DOHH2 (cell line): Measurements from ENCODE around the gene FBXL17.

Source experiments
- H3F3A ChIP-seq: fragments of 200-600 bp; sonication (generic), shearing (Covaris generic); 2 replicates; pipeline ENCODE4 v1.6.0; 2016; ENCODE audit warnings: antibody characterized with exemption, mild to moderate bottlenecking; ENCODE audit not compliant: control insufficient read depth, insufficient read depth
- H3K27ac ChIP-seq: fragments of 200-600 bp; sonication (generic); 2 replicates; pipeline ENCODE4 v1.5.1; 2014; ENCODE audit warnings: low read depth, mild to moderate bottlenecking, low read length, moderate library complexity
- H3K27me3 ChIP-seq: fragments of 200-600 bp; sonication (generic); 2 replicates; pipeline ENCODE4 v1.6.1; 2014; ENCODE audit warnings: mild to moderate bottlenecking, low read length, mixed read lengths; ENCODE audit not compliant: control insufficient read depth
- H3K36me3 ChIP-seq: fragments of 200-600 bp; sonication (generic); 2 replicates; pipeline ENCODE4 v1.6.1; 2014; ENCODE audit warnings: mild to moderate bottlenecking, low read length, moderate library complexity, mixed read lengths; ENCODE audit not compliant: control insufficient read depth
- H3K4me1 ChIP-seq: fragments of 200-600 bp; sonication (generic); 2 replicates; pipeline ENCODE4 v1.6.1; 2014; ENCODE audit warnings: mild to moderate bottlenecking, low read length, mixed read lengths; ENCODE audit not compliant: control insufficient read depth
- H3K4me2 ChIP-seq: fragments of 200-600 bp; sonication (generic); 2 replicates; pipeline ENCODE4 v1.6.0; 2014; ENCODE audit warnings: mild to moderate bottlenecking, low read length, moderate library complexity
- H3K4me3 ChIP-seq: fragments of 200-600 bp; sonication (generic); 2 replicates; pipeline ENCODE4 v1.5.1; 2014; ENCODE audit warnings: mild to moderate bottlenecking, low read length, mixed read lengths
- H3K79me2 ChIP-seq: fragments of 200-600 bp; sonication (generic); 2 replicates; pipeline ENCODE4 v1.6.1; 2014; ENCODE audit warnings: mild to moderate bottlenecking, low read length, mixed read lengths; ENCODE audit not compliant: control insufficient read depth
- H3K9me2 ChIP-seq: fragments of 200-600 bp; sonication (generic); replicated peaks from 2 replicates; pipeline ENCODE4 v1.6.1; 2014; ENCODE audit warnings: mild to moderate bottlenecking, low read length, mixed read lengths; ENCODE audit not compliant: control insufficient read depth
- H3K9me3 ChIP-seq: fragments of 200-600 bp; sonication (generic); 2 replicates; pipeline ENCODE4 v1.6.1; 2014; ENCODE audit warnings: antibody characterized with exemption, low read length, mixed read lengths; ENCODE audit not compliant: control insufficient read depth, insufficient read depth
- H4K20me1 ChIP-seq: fragments of 200-600 bp; sonication (generic); 2 replicates; pipeline ENCODE4 v1.6.0; 2014; ENCODE audit warnings: low read depth, mild to moderate bottlenecking, antibody characterized with exemption, low read length, moderate library complexity; ENCODE audit not compliant: control insufficient read depth, insufficient read depth
- CTCF ChIP-seq: fragments of 200-600 bp; sonication (generic); IDR thresholded peaks from one replicate; pipeline ENCODE4 v1.5.1; 2014; ENCODE audit warnings: antibody characterized with exemption, mild to moderate bottlenecking, low read depth, low read length; ENCODE audit not compliant: poor library complexity, severe bottlenecking
- EZH2phosphoT487 ChIP-seq: fragments of 200-600 bp; sonication (generic); IDR thresholded peaks from 2 replicates; pipeline ENCODE4 v1.6.1; 2017; ENCODE audit warnings: borderline replicate concordance, mild to moderate bottlenecking, antibody characterized with exemption, low read length, moderate library complexity, mixed read lengths

Gene FBXL17

GRCh38 chr5:107884871-107885270 lies 497.0 kb downstream of the FBXL17 start:
- no peaks in the 10 kb centered on the region for H3K4me1 ChIP-seq
- no peaks in the 10 kb centered on the region for H3K9me3 ChIP-seq
- H3K27ac ChIP-seq, result no peak overlapping the region
- no peaks in the 10 kb centered on the region for H3K9me2 ChIP-seq
- TF ChIP-seq CTCF (no peak), EZH2phosphoT487 (no peak)
- no peaks in the 10 kb centered on the region for H4K20me1 ChIP-seq
- H3K4me2 ChIP-seq, result no peak overlapping the region
- no peaks in the 10 kb centered on the region for H3K27me3 ChIP-seq
- no peaks in the 10 kb centered on the region for H3K36me3 ChIP-seq
- no peaks in the 10 kb centered on the region for H3F3A ChIP-seq
- no peak overlapping the region for H3K4me3 ChIP-seq
- no peaks in the 10 kb centered on the region for H3K79me2 ChIP-seq

- no peaks in the 10 kb centered on the region for H3F3A ChIP-seq
- H3K9me3 ChIP-seq, result no peaks in the 10 kb centered on the region
- TF ChIP-seq CTCF (no peak), EZH2phosphoT487 (no peak)
Observed at GRCh38 chr5:107878661-107879060, 503.2 kb downstream of the FBXL17 start.

GRCh38 chr5:107876906-107877305 lies 505.0 kb downstream of the FBXL17 start:
- Histone ChIP-seq H3K4me2 (no peak overlapping the region), H3K9me3 (no peaks in the 10 kb centered on the region), H4K20me1 (no peaks in the 10 kb centered on the region), H3K4me1 (no peaks in the 10 kb centered on the region), H3K9me2 (no peaks in the 10 kb centered on the region), H3F3A (no peaks in the 10 kb centered on the region), H3K36me3 (no peaks in the 10 kb centered on the region), H3K4me3 (no peak overlapping the region), H3K27ac (no peak overlapping the region), H3K27me3 (no peaks in the 10 kb centered on the region), H3K79me2 (no peaks in the 10 kb centered on the region)
- no peak for TF ChIP-seq EZH2phosphoT487
- TF ChIP-seq CTCF, result no peak

More at GRCh38 chr5:107878661-107879060, 503.2 kb downstream of the FBXL17 start:
- H3K27ac ChIP-seq, result no peak overlapping the region
- H3K4me1 ChIP-seq, result no peaks in the 10 kb centered on the region
- no peaks in the 10 kb centered on the region for H3K9me2 ChIP-seq
- no peak overlapping the region for H3K4me2 ChIP-seq
- H3K36me3 ChIP-seq, result no peaks in the 10 kb centered on the region
- H4K20me1 ChIP-seq, result no peaks in the 10 kb centered on the region
- no peaks in the 10 kb centered on the region for H3K27me3 ChIP-seq
- no peaks in the 10 kb centered on the region for H3K79me2 ChIP-seq
- H3K4me3 ChIP-seq, result no peak overlapping the region

- H3K79me2 ChIP-seq, result no peaks in the 10 kb centered on the region
- no peaks in the 10 kb centered on the region for H3K27me3 ChIP-seq
- no peak overlapping the region for H3K27ac ChIP-seq
- no peak overlapping the region for H3K4me3 ChIP-seq
- no peaks in the 10 kb centered on the region for H3K4me1 ChIP-seq
- no peaks in the 10 kb centered on the region for H4K20me1 ChIP-seq
- H3K4me2 ChIP-seq, result no peak overlapping the region
- H3K9me2 ChIP-seq, result no peaks in the 10 kb centered on the region
- no peak for TF ChIP-seq EZH2phosphoT487
- no peak for TF ChIP-seq CTCF
- H3F3A ChIP-seq, result no peaks in the 10 kb centered on the region
- no peaks in the 10 kb centered on the region for H3K9me3 ChIP-seq
- H3K36me3 ChIP-seq, result no peaks in the 10 kb centered on the region
Observed at GRCh38 chr5:107876261-107876660, 505.6 kb downstream of the FBXL17 start.
